DOHH2 (cell line): ENCODE measurements around the gene FAM9C.
"Not testable (repeated sequence)": the region's sequence is repeated elsewhere in the genome, so short reads cannot be mapped to it uniquely, and the experiment has no call there.

Experiments used
- EZH2phosphoT487 ChIP-seq: fragments of 200-600 bp; sonication (generic); IDR thresholded peaks from 2 replicates; pipeline ENCODE4 v1.6.1; 2017; ENCODE audit warnings: borderline replicate concordance, mild to moderate bottlenecking, antibody characterized with exemption, low read length, moderate library complexity, mixed read lengths
- TF ChIP-seq, protein P1 (sequence below): fragments of 200-600 bp; sonication (generic); IDR thresholded peaks from one replicate; pipeline ENCODE4 v1.5.1; 2014; ENCODE audit warnings: antibody characterized with exemption, mild to moderate bottlenecking, low read depth, low read length; ENCODE audit not compliant: poor library complexity, severe bottlenecking

GRCh38 chrX:13063124-13063523 is 18.7 kb upstream of the FAM9C start:
- TF ChIP-seq, protein P1, sequence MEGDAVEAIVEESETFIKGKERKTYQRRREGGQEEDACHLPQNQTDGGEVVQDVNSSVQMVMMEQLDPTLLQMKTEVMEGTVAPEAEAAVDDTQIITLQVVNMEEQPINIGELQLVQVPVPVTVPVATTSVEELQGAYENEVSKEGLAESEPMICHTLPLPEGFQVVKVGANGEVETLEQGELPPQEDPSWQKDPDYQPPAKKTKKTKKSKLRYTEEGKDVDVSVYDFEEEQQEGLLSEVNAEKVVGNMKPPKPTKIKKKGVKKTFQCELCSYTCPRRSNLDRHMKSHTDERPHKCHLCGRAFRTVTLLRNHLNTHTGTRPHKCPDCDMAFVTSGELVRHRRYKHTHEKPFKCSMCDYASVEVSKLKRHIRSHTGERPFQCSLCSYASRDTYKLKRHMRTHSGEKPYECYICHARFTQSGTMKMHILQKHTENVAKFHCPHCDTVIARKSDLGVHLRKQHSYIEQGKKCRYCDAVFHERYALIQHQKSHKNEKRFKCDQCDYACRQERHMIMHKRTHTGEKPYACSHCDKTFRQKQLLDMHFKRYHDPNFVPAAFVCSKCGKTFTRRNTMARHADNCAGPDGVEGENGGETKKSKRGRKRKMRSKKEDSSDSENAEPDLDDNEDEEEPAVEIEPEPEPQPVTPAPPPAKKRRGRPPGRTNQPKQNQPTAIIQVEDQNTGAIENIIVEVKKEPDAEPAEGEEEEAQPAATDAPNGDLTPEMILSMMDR, result not testable (repeated sequence)
- TF ChIP-seq EZH2phosphoT487, result not testable (repeated sequence)
